SK-N-SH treated with all-trans-retinoic acid at 6 μM for 48 hours (cell line): Measurements from ENCODE around the gene ELMO1.

ENCODE experiments used
- ESRRG ChIP-seq: fragments of 250-450 bp; sonication (Bioruptor Pico); IDR thresholded peaks from 2 replicates; pipeline ENCODE4 v1.6.1; 2021; ENCODE audit warnings: mild to moderate bottlenecking
- GLIS3 ChIP-seq: fragments of 250-450 bp; sonication (Bioruptor Pico); IDR thresholded peaks from 2 replicates; pipeline ENCODE4 v1.5.0; 2020; ENCODE audit warnings: mild to moderate bottlenecking, moderate library complexity
- PATZ1 ChIP-seq: fragments of 250-450 bp; sonication (Bioruptor Pico); IDR thresholded peaks from 2 replicates; pipeline ENCODE4 v1.8.0; 2020; ENCODE audit warnings: mild to moderate bottlenecking, moderate library complexity, borderline replicate concordance
- SNAI2 ChIP-seq: fragments of 250-450 bp; sonication (Bioruptor Pico); IDR thresholded peaks from 2 replicates; pipeline ENCODE4 v1.5.0; 2020; ENCODE audit warnings: mild to moderate bottlenecking, moderate library complexity
- ZNF8 ChIP-seq: fragments of 450-650 bp; formaldehyde crosslinking; IDR thresholded peaks from 2 replicates; pipeline ENCODE4 v1.5.0; 2020; ENCODE audit warnings: mild to moderate bottlenecking, moderate library complexity
- TF ChIP-seq, protein P1 (sequence below): fragments of 250-450 bp; sonication (Bioruptor Pico); IDR thresholded peaks from 2 replicates; pipeline ENCODE4 v1.5.0; 2020; ENCODE audit warnings: mild to moderate bottlenecking, moderate library complexity

- TF ChIP-seq, protein P1, sequence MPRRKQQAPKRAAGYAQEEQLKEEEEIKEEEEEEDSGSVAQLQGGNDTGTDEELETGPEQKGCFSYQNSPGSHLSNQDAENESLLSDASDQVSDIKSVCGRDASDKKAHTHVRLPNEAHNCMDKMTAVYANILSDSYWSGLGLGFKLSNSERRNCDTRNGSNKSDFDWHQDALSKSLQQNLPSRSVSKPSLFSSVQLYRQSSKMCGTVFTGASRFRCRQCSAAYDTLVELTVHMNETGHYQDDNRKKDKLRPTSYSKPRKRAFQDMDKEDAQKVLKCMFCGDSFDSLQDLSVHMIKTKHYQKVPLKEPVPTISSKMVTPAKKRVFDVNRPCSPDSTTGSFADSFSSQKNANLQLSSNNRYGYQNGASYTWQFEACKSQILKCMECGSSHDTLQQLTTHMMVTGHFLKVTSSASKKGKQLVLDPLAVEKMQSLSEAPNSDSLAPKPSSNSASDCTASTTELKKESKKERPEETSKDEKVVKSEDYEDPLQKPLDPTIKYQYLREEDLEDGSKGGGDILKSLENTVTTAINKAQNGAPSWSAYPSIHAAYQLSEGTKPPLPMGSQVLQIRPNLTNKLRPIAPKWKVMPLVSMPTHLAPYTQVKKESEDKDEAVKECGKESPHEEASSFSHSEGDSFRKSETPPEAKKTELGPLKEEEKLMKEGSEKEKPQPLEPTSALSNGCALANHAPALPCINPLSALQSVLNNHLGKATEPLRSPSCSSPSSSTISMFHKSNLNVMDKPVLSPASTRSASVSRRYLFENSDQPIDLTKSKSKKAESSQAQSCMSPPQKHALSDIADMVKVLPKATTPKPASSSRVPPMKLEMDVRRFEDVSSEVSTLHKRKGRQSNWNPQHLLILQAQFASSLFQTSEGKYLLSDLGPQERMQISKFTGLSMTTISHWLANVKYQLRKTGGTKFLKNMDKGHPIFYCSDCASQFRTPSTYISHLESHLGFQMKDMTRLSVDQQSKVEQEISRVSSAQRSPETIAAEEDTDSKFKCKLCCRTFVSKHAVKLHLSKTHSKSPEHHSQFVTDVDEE (CRISPR knock-in tag): no peak
- no peak for TF ChIP-seq GLIS3 (CRISPR knock-in tag)
- no peak for TF ChIP-seq ESRRG (CRISPR knock-in tag)
- no peak for TF ChIP-seq ZNF8
- no peak for TF ChIP-seq SNAI2 (CRISPR knock-in tag)
- TF ChIP-seq PATZ1 (CRISPR knock-in tag): no peak
These were observed 29.2 kb downstream of the ELMO1 start for GRCh38 chr7:37419496-37419895.
